Measurements from ENCODE around the gene SH3GLB1. TPM values are rescaled to one million over a fixed set of nuclear protein-coding genes. Genes with fewer than 3 reads are reported as not detected.
A peak's percentile ranks its signal among the peaks of the same experiment; 100 is the strongest.

The SH3GLB1 gene
- total and polyA plus RNA-seq, 2 donors (not counting 3 experiments of a cell fraction or from before 2014, with no cell fraction given) = 43.7 to 140 TPM

- Histone ChIP-seq H3K4me1 (ENCODE audit: control insufficient read depth, extremely low read depth, insufficient read depth, low read length) (peaks cover 26% of the 10 kb centered on the region), H3K27me3 (ENCODE audit: control insufficient read depth in 2 of 2, insufficient read depth in 2 of 2, low read length in 2 of 2) (no peaks in the 10 kb centered on the region), H4K20me1 (replicated peaks; ENCODE audit: control insufficient read depth, extremely low read depth, insufficient read depth, low read length) (no peaks in the 10 kb centered on the region), H3K27ac (ENCODE audit: insufficient read depth, low read depth, low read length) (peak overlapping the region; percentile 84), H3K36me3 (ENCODE audit: control insufficient read depth in 2 of 2, extremely low read depth in 1 of 2, insufficient read depth in 2 of 2, low read length in 2 of 2) (no peaks in the 10 kb centered on the region), H3K9ac (replicated peaks; ENCODE audit: extremely low read depth, insufficient read depth, low read length) (peak overlapping the region; percentile 56), H3K4me2 (ENCODE audit: insufficient read depth, low read length) (peak overlapping the region; percentile 98), H3K9me3 (replicated peaks; ENCODE audit: control insufficient read depth, insufficient read depth, low read length) (no peaks in the 10 kb centered on the region), H3K4me3 (replicated peaks in 1 of 3; ENCODE audit: insufficient read depth in 1 of 3, low read depth in 1 of 3, low read length in 3 of 3) (peak overlapping the region in 1 of 3 experiments; percentile 33), H3K79me2 (ENCODE audit: control insufficient read depth, insufficient read depth, low read length) (no peaks in the 10 kb centered on the region), H2AFZ (ENCODE audit: low read depth, low read length) (no peak overlapping the region), H3K9me1 (replicated peaks; ENCODE audit: control insufficient read depth, extremely low read depth, insufficient read depth, low read length) (no peaks in the 10 kb centered on the region)
- DNase-seq (ENCODE audit: low read depth, low spot score) (peak; percentile 90), FAIRE-seq (peak; percentile 71)
- dilution Hi-C loops (cut with MboI; ENCODE audit: extremely low pct_ligation_motif_present, low sequenced_read_pairs) (no loop called here), intact Hi-C loops (cut with micrococcal nuclease) (loop anchor here (1.0 to 10.0 kb wide), 3 partner anchors 8 to 78 kb away; partner anchors contain the start of gene SH3GLB1)
- ChIA-PET POLR2A (interaction anchor here (1.9 kb wide), 1 partner anchor 8 kb away, joined by 13 read pairs; the partner anchor contains the start of gene SH3GLB1), CTCF (interaction anchor here (2.6 kb wide), 1 partner anchor 8 kb away, joined by 33 read pairs; the partner anchor contains the start of gene SH3GLB1)
- BruUV-seq (replicated peaks) = no TSS peak
- TF ChIP-seq MAX (IDR thresholded peaks at IDR 0.05; ENCODE audit: insufficient read depth, insufficient read length) (no peak), FOS (IDR thresholded peaks at IDR 0.05; ENCODE audit: borderline replicate concordance, insufficient read depth, low read length) (peak; percentile 92), JUN (IDR thresholded peaks at IDR 0.05; ENCODE audit: borderline replicate concordance, insufficient read depth, insufficient read length, low read depth) (peak; percentile 94), GATA2 (IDR thresholded peaks at IDR 0.05; ENCODE audit: insufficient read depth, insufficient read length, low read depth, low read length) (peak; percentile 52)
Measured at GRCh38 chr1:86696522-86696921, 7.9 kb upstream of the SH3GLB1 start.

GRCh38 chr1:86699186-86699585 is 5.2 kb upstream of the SH3GLB1 start:
- ChIA-PET POLR2A (interaction anchor here (0.5 kb wide), 1 partner anchor 377 kb away, joined by 3 read pairs; no protein-coding TSS in a partner anchor), CTCF (no interaction called here)
- no peak overlapping the region for H2AFZ ChIP-seq (ENCODE audit: low read depth, low read length)
- intact Hi-C loops (cut with micrococcal nuclease) (loop anchor here (10.0 kb wide), 1 partner anchor 54 kb away; no protein-coding TSS in a partner anchor), dilution Hi-C loops (cut with MboI; ENCODE audit: extremely low pct_ligation_motif_present, low sequenced_read_pairs) (no loop called here)
- H3K79me2 ChIP-seq (ENCODE audit: control insufficient read depth, insufficient read depth, low read length) = no peaks in the 10 kb centered on the region
- FAIRE-seq = no peak
- H3K9me3 ChIP-seq (replicated peaks; ENCODE audit: control insufficient read depth, insufficient read depth, low read length) = no peaks in the 10 kb centered on the region
- H3K4me2 ChIP-seq (ENCODE audit: insufficient read depth, low read length) = no peak overlapping the region
- no peaks in the 10 kb centered on the region for H3K9me1 ChIP-seq (replicated peaks; ENCODE audit: control insufficient read depth, extremely low read depth, insufficient read depth, low read length)
- no peak overlapping the region for H3K4me3 ChIP-seq (replicated peaks in 1 of 3; ENCODE audit: insufficient read depth in 1 of 3, low read depth in 1 of 3, low read length in 3 of 3)
- TF ChIP-seq POLR2AphosphoS5 (IDR thresholded peaks at IDR 0.05; ENCODE audit: insufficient read depth, low read depth, low read length) (no peak), MAX (IDR thresholded peaks at IDR 0.05; ENCODE audit: insufficient read depth, insufficient read length) (no peak), POLR2A (IDR thresholded peaks at IDR 0.05; ENCODE audit: low read depth, low read length) (no peak), JUN (IDR thresholded peaks at IDR 0.05; ENCODE audit: borderline replicate concordance, insufficient read depth, insufficient read length, low read depth) (no peak), GATA2 (IDR thresholded peaks at IDR 0.05; ENCODE audit: insufficient read depth, insufficient read length, low read depth, low read length) (no peak), MYC (IDR thresholded peaks at IDR 0.05; ENCODE audit: low read depth, low read length) (no peak), EZH2 (IDR thresholded peaks at IDR 0.05; ENCODE audit: borderline replicate concordance, low read depth, low read length, severe bottlenecking) (no peak), CTCF (IDR thresholded peaks at IDR 0.05; ENCODE audit: extremely low read depth in 1 of 2, insufficient read depth in 1 of 2, low read depth in 1 of 2, low read length in 2 of 2) (no peak), FOS (IDR thresholded peaks at IDR 0.05; ENCODE audit: borderline replicate concordance, insufficient read depth, low read length) (no peak)
- no TSS peak for BruUV-seq (replicated peaks)
- no peak for DNase-seq (ENCODE audit: low read depth, low spot score)
- H4K20me1 ChIP-seq (replicated peaks; ENCODE audit: control insufficient read depth, extremely low read depth, insufficient read depth, low read length) = no peaks in the 10 kb centered on the region
- no peaks in the 10 kb centered on the region for H3K36me3 ChIP-seq (ENCODE audit: control insufficient read depth in 2 of 2, extremely low read depth in 1 of 2, insufficient read depth in 2 of 2, low read length in 2 of 2)
- no peaks in the 10 kb centered on the region for H3K27me3 ChIP-seq (ENCODE audit: control insufficient read depth in 2 of 2, insufficient read depth in 2 of 2, low read length in 2 of 2)
- no peak overlapping the region for H3K27ac ChIP-seq (ENCODE audit: insufficient read depth, low read depth, low read length)
- H3K9ac ChIP-seq (replicated peaks; ENCODE audit: extremely low read depth, insufficient read depth, low read length) = no peak overlapping the region
- H3K4me1 ChIP-seq (ENCODE audit: control insufficient read depth, extremely low read depth, insufficient read depth, low read length) = peaks cover 37% of the 10 kb centered on the region
